Stimulated activated effector memory CD8-positive, alpha-beta T cell treated with anti-CD3 and anti-CD28 coated beads, Interleukin-12 subunit alpha, Interleukin-12 subunit beta, amount 100 ng/mL, for 72 hours (primary cell): ENCODE results near the gene CASQ1.

Experiments used
- ATAC-seq: fragments of 150-1000 bp; cut with Tn5 transposase; 2 replicates; pipeline ENCODE4 v1.10.0; 2021
- DNase-seq, 2 donors: peaks; one replicate each; pipeline ENCODE4 v3.0.0; 2021 to 2022; ENCODE audit warnings: low spot score in 2 of 2
- H3K27ac Mint-ChIP-seq: one replicate; pipeline ENCODE4 v1.8.0; 2022; ENCODE audit warnings: mild to moderate bottlenecking, mixed read lengths
- H3K36me3 Mint-ChIP-seq: one replicate; pipeline ENCODE4 v1.8.0; 2022; ENCODE audit warnings: mild to moderate bottlenecking, mixed read lengths
- H3K4me1 Mint-ChIP-seq: one replicate; pipeline ENCODE4 v1.8.0; 2022; ENCODE audit warnings: mixed read lengths
- H3K4me3 Mint-ChIP-seq: one replicate; pipeline ENCODE4 v1.8.0; 2022; ENCODE audit warnings: mild to moderate bottlenecking, mixed read lengths
- H3K9me3 Mint-ChIP-seq: one replicate; pipeline ENCODE4 v1.8.0; 2022; ENCODE audit warnings: mixed read lengths

CASQ1 gene

DNA sequence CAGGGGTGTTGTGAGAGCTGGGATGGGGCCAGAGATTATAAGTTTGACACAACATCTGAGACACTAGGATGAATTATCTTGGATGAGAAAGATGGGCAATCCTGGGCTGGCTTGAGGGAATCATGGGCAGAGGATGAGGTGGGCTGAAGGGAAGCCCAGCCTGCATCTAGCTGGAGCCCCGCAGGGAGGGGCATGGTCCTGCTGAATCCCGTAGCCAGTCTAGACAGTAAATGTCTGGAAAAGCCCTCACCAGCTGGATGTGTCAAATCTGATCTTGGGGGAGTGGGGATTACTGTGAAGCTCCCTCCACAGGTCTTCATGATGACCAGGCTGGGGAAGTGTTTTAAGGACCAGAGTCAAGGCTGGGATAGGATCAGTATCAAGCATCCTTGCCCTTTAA is 3.6 kb upstream of the CASQ1 start:
- Mint-ChIP-seq H3K4me3 (no peak overlapping the region), H3K9me3 (no peaks in the 10 kb centered on the region), H3K27ac (no peak overlapping the region), H3K36me3 (no peaks in the 10 kb centered on the region), H3K4me1 (no peaks in the 10 kb centered on the region)
- DNase-seq (no peak), ATAC-seq (no peak)

GRCh38 chr1:160187407-160187806 is 3.0 kb upstream of the CASQ1 start:
- no peaks in the 10 kb centered on the region for H3K4me1 Mint-ChIP-seq
- no peak for ATAC-seq
- no peak for DNase-seq
- no peaks in the 10 kb centered on the region for H3K9me3 Mint-ChIP-seq
- H3K4me3 Mint-ChIP-seq: no peak overlapping the region
- H3K36me3 Mint-ChIP-seq: no peaks in the 10 kb centered on the region
- peak overlapping the region; percentile 33 for H3K27ac Mint-ChIP-seq

DNA sequence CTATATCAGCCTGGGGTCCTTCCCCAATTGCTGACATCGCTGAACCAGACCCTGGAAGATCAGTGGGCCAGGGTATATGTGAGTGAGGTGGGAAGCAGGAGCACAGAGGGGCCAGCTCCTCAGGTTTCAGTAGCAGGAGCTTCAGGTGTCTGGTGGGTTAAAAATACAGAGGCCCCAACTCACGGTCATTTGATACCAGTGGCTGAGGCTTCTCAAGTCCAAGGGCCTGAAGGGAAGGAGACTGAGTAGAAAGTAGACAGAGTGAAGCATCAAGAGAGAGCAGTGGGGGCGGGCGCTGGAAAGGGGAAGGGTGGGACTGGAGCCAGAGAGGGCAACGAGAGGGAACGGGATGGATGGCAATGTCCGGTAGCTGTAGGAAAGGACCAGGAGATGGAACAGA is 2.0 kb upstream of the CASQ1 start:
- Mint-ChIP-seq H3K27ac (peak overlapping the region; percentile 33), H3K4me1 (no peaks in the 10 kb centered on the region), H3K36me3 (no peaks in the 10 kb centered on the region), H3K9me3 (no peaks in the 10 kb centered on the region), H3K4me3 (no peak overlapping the region)
- no peak for DNase-seq
- ATAC-seq: no peak

DNA sequence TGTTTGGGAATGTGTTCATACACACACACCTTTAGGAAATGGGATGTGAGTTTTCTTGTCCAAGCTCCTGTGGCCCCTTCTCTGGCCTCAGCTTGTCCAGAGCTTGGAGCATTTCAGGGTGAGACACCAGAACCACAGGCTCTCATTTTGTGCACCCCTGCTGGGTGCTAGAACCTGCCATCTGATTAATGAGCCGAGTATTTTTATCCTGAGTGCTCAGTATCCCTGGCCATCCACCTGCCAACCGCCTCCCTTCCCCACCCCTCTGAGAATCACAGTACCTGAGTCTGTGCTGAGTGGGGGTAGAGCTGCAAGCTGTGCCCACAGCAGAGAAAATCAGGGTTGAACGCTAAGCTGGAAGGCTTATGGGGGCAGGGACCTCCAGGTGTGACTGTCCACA is 1.4 kb downstream of the CASQ1 start:
- Mint-ChIP-seq H3K27ac (no peak overlapping the region), H3K9me3 (no peaks in the 10 kb centered on the region), H3K4me3 (no peak overlapping the region), H3K36me3 (no peaks in the 10 kb centered on the region), H3K4me1 (no peaks in the 10 kb centered on the region)
- DNase-seq (no peak), ATAC-seq (no peak)

- no peak overlapping the region for H3K27ac Mint-ChIP-seq
- H3K9me3 Mint-ChIP-seq: no peaks in the 10 kb centered on the region
- DNase-seq: no peak
- no peaks in the 10 kb centered on the region for H3K36me3 Mint-ChIP-seq
- no peak overlapping the region for H3K4me3 Mint-ChIP-seq
- no peaks in the 10 kb centered on the region for H3K4me1 Mint-ChIP-seq
- ATAC-seq: no peak
Observed at GRCh38 chr1:160192234-160192633, 1.9 kb downstream of the CASQ1 start.

DNA sequence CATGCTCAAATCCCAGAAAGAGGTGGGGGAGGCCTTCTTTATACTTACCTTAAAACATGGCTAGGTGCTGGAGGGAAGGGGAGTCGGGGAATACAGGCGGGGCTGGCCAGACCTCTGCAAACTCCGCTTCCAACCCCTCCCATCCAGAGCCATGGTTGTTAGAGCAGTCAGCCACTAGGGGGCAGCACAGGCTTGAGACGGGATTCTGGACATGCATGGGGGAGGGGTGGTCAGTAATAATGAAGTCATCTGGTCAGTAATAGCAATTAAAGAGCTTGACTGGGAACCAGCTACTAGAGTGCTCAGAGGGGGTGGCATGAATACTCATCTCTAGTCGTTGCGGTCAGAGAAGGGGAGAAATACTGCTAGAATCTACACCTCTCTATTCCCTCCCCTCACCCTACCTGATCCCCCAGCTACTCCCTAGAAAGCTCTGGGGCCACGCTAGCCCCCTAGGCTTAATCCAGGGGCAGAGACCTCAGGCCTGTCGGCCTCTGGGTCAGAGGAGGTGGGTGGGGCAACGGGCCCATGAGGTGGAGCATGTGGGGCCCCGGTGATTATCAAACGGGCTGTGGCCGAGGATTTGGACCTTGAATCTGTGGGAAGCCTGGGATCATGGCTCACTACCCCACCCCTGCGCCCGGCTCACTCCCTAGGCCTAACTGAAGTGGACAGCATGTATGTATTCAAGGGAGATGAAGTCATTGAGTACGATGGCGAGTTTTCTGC is 2.9 kb downstream of the CASQ1 start:
- DNase-seq (peak; percentile 83 to 92), ATAC-seq (peak; percentile 70)
- Mint-ChIP-seq H3K4me3 (no peak overlapping the region), H3K27ac (no peak overlapping the region), H3K9me3 (no peaks in the 10 kb centered on the region), H3K36me3 (no peaks in the 10 kb centered on the region), H3K4me1 (no peaks in the 10 kb centered on the region)

DNA sequence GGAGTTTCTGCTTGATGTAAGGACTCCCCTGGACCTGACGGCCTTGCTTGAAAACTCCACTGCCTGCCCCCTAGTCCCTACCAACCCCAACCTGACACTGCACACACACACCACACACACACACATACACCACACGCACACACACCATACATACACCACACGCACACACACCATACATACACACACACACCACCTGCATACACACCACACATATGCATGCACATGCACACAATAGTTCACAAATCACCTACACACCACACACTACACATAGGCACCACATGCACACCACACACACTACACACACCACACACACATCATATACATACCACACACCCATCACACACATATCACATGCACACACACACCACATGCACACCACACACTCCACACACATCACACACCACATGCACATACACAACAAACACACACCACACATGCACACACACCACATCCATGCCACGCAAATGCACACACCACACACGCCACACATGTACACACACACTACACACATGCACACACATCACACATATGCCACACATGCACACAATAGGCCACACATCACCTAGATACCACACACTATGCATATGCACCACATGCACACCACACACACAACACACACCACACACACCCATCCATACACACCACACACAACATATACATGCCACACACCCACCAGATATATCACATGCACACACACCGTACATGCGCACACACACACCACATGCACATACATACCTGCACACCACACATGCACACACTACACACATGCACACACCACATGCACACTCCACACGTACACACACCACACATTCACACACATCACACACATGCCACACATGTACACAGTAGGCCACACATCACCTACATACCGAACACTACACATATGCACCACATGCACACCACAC is 3.7 kb downstream of the CASQ1 start:
- no peak for DNase-seq
- no peaks in the 10 kb centered on the region for H3K36me3 Mint-ChIP-seq
- no peak overlapping the region for H3K4me3 Mint-ChIP-seq
- H3K27ac Mint-ChIP-seq: no peak overlapping the region
- no peaks in the 10 kb centered on the region for H3K9me3 Mint-ChIP-seq
- ATAC-seq: no peak
- no peaks in the 10 kb centered on the region for H3K4me1 Mint-ChIP-seq

DNA sequence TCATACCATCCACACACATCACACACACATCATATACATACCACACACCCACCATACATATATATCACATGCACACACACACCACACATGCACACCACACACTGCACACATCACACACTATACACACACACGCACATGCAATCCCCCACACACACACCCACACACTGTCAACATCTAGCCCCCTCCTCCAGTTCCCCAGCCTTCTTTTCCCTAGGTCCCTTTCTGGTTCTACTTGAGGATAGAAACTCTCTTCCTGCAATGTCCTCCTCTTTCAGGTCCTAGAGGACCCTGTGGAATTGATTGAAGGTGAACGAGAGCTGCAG is 4.3 kb downstream of the CASQ1 start:
- no peak for ATAC-seq
- H3K27ac Mint-ChIP-seq: no peak overlapping the region
- no peak for DNase-seq
- H3K36me3 Mint-ChIP-seq: no peaks in the 10 kb centered on the region
- H3K9me3 Mint-ChIP-seq: no peaks in the 10 kb centered on the region
- H3K4me3 Mint-ChIP-seq: no peak overlapping the region
- no peaks in the 10 kb centered on the region for H3K4me1 Mint-ChIP-seq

GRCh38 chr1:160196143-160196542 is 5.8 kb downstream of the CASQ1 start:
- Mint-ChIP-seq H3K4me1 (no peaks in the 10 kb centered on the region), H3K36me3 (no peaks in the 10 kb centered on the region), H3K4me3 (no peak overlapping the region), H3K9me3 (no peaks in the 10 kb centered on the region), H3K27ac (no peak overlapping the region)
- ATAC-seq: no peak
- DNase-seq: no peak

- no peak overlapping the region for H3K4me3 Mint-ChIP-seq
- H3K9me3 Mint-ChIP-seq: no peaks in the 10 kb centered on the region
- H3K27ac Mint-ChIP-seq: no peak overlapping the region
- ATAC-seq (no peak), DNase-seq (no peak)
- no peaks in the 10 kb centered on the region for H3K36me3 Mint-ChIP-seq
- H3K4me1 Mint-ChIP-seq: no peaks in the 10 kb centered on the region
Observed at GRCh38 chr1:160197231-160197630, 6.9 kb downstream of the CASQ1 start.

DNA sequence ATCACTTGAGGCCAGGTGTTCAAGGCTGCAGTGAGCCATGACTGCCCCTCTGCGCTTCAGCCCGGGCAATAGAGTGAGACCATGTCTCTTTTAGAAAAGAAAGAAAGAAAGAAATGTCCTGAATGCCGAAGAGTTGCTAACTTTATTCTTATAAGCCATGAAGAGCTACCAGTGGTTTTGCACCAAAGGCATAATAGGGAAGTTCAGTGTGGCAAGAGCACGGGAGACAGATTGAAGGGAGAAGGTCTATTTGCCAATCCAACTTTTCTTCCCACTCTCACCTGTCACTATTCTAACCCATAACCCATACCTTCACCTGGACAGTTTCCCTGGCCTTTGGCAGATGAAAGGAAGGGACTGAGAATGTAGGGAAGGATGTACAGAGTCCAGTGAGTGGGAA is 10.4 kb downstream of the CASQ1 start:
- peaks cover 11% of the 10 kb centered on the region for H3K4me1 Mint-ChIP-seq
- ATAC-seq (no peak), DNase-seq (no peak)
- no peak overlapping the region for H3K27ac Mint-ChIP-seq
- H3K9me3 Mint-ChIP-seq: no peaks in the 10 kb centered on the region
- H3K36me3 Mint-ChIP-seq: no peaks in the 10 kb centered on the region
- no peak overlapping the region for H3K4me3 Mint-ChIP-seq

- ATAC-seq: no peak
- DNase-seq: no peak
- Mint-ChIP-seq H3K9me3 (no peaks in the 10 kb centered on the region), H3K27ac (peak overlapping the region; percentile 89), H3K4me1 (peaks cover 48% of the 10 kb centered on the region), H3K4me3 (peak overlapping the region; percentile 74), H3K36me3 (peaks cover 28% of the 10 kb centered on the region)
Observed at GRCh38 chr1:160204526-160205241, 14.3 kb downstream of the CASQ1 start.

DNA sequence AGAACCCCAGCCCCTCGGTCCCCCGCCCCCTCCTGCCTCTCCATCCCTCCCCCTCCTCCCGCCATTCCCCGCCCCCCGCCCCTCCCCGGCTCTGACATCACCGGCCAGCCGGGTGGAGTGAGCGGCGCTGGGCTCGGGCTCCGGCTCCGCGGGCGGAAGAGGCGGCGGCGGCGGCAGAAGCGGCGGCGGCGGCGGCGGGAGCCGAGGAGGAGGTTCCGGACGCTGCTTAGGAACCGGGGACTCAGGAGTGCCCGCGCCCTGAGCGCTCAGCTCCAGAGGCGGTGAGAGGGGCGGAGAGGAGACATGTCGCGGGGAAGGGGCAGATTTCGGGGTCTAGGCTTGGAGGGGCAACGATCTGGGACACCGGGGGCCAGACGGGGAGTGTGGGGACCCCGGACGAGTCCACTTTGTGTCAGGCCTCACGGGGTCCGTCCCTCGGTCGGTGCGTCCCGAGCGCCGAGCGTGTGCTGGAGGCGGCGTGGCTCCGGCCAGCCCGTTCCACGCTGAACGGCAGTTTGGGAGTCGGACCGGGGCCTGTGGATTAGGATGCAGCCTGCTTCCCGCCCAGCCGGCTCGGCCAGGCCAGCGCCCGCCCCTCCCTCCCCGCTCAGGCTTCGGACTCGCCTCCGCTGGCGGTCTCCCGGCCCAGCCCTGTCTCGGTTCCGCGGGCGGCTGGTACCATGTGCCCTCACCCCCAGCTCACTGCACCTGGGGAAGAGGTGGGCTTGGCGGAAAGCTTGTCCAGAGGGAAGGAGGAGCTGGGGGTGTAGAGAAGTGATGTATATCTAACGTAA is 15.1 kb downstream of the CASQ1 start, which contains the start of gene PEA15:
TSS of gene PEA15 (plus strand) at position 143 of the 794 bp plus-strand sequence. CDS start 6,161 bp downstream, outside the sequence.
- DNase-seq (peak; percentile 57 to 79), ATAC-seq (peak; percentile 85)
- no peaks in the 10 kb centered on the region for H3K9me3 Mint-ChIP-seq
- H3K27ac Mint-ChIP-seq: peak within 1 kb of the TSS; percentile 89
- peaks cover 55% of the 10 kb centered on the region for H3K4me1 Mint-ChIP-seq
- H3K4me3 Mint-ChIP-seq: peak within 1 kb of the TSS; percentile 74
- H3K36me3 Mint-ChIP-seq: peaks cover 35% of the 10 kb centered on the region

DNA sequence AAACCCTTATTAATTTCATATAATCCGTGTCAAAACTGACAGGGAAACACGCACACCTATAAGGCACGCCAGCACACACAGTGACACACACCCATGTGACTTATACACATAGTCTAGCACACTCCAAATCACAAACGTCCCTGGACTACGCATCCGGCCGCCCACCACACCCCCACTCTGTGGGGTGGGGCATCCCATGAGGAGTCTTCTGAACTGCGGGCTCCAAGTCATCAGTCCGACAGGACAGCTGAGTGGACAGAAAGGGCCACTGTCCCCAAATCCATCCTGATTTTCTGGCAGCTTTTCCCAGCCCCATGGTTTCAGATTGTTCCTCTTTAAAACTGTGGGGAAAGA is 15.6 kb downstream of the CASQ1 start:
- H3K4me1 Mint-ChIP-seq: peaks cover 60% of the 10 kb centered on the region

More for the DNA sequence above, 15.6 kb downstream of the CASQ1 start:
- peak; percentile 8 to 64 for DNase-seq
- H3K36me3 Mint-ChIP-seq: peaks cover 41% of the 10 kb centered on the region
- peak overlapping the region; percentile 89 for H3K27ac Mint-ChIP-seq
- H3K9me3 Mint-ChIP-seq: no peaks in the 10 kb centered on the region
- peak; percentile 86 for ATAC-seq
- H3K4me3 Mint-ChIP-seq: peak overlapping the region; percentile 74
